ENCODE results near the gene TCAIM. TPM values are rescaled to one million over a fixed set of nuclear protein-coding genes. Genes with fewer than 3 reads are reported as not detected.
"Not testable (repeated sequence)": the region's sequence is repeated elsewhere in the genome, so short reads cannot be mapped to it uniquely, and the experiment has no call there.

TCAIM gene
- total RNA-seq, 1 donor from 2014 or later = 43.4 TPM

- no peak for DNase-seq
These were observed 4.9 kb downstream of the TCAIM start for GRCh38 chr3:44343421-44343820.

- DNase-seq = not testable (repeated sequence)
These were observed 8.0 kb downstream of the TCAIM start for GRCh38 chr3:44346590-44346989.

DNA sequence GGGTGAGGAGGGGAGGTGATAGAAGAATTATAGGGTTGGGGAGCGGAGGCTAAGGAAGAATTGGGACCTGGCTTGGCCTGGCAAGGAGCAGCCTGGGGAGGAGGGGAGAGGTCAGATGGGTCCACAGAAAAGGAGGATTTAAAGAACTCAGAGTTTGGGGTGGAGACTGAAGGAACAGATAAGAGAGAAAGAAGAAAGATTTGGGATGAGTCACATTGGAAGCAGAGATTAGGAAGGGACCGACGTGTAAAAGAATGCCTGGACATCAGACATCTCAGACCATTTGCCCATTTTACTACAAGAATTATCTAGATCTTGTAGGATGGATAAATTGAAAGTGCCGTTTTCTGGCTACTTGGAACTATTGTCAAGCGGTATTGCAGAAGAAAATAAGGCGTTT, 10.4 kb downstream of the TCAIM start:
- no peak for DNase-seq

DNA sequence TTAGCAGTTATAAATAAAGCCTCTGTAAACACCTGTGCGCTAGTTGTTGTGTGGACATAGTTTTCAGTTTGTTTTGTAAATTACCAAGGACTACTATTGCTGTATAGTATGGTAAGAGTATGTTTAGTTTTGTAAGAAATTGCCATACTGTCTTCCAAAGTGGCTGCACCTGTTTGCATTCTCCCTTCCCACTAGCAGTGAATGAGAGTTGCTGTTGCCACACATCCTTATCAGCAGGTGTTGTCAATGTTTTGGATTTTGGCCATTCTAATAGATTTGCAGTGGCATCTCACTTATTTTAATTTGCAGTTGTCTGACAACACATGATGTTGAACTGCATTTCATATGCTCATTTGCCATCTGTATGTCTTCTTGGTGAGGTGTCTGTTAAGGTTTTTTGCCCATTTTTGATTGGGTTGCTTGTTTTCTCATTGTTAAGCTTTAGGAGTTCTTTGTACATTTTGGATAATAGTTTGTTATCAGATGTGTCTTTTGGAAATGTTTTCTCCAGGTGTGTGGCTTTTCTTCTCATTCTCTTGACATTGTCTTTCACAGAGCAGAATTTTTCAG, 14.9 kb downstream of the TCAIM start:
- no peak for DNase-seq

- peak; percentile 75 for DNase-seq
These were observed 16.9 kb downstream of the TCAIM start for GRCh38 chr3:44355362-44356033.

GRCh38 chr3:44359146-44359751, 20.7 kb downstream of the TCAIM start:
- DNase-seq = no peak

DNA sequence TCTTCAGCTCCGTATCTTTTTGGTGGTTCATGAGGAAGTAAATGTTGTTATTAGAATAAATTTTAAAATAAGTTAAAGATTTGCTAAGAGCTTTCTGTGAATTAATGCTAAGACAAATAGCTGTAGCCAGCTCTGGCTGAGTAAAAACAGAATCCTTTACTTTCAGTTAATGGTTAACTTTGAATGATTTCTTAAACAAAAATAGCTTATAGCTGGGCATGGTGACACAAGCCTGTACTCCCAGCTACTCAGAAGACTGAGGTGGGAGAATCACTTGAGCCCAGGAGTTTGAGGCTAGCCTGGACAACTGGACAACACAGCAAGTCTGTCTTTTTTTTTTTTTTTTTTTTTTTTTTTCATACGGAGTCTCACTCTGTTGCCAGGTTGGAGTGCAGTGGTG, 25.0 kb downstream of the TCAIM start:
- no peak for DNase-seq

GRCh38 chr3:44365952-44366351, 27.4 kb downstream of the TCAIM start:
- no peak for DNase-seq

DNA sequence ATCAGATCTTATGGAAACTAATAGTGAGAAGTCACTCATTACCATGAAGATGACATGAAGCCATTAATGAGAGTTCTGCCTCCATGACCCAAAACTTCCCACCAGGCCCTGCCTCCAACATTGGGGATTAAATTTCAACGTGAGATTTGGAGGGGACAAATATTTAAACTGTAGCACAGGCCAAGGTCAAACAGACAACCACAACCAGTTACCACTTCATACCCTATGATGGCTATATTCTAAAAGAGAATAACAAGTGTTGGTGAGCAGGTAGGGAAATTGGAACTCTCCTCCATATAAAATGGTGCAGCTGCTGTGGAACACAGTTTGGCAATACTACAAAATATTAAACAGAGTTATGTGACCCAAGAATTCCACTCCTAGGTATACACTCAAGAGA, 36.9 kb downstream of the TCAIM start:
- no peak for DNase-seq

- DNase-seq = no peak
These were observed 48.8 kb downstream of the TCAIM start for GRCh38 chr3:44387404-44387803.

DNA sequence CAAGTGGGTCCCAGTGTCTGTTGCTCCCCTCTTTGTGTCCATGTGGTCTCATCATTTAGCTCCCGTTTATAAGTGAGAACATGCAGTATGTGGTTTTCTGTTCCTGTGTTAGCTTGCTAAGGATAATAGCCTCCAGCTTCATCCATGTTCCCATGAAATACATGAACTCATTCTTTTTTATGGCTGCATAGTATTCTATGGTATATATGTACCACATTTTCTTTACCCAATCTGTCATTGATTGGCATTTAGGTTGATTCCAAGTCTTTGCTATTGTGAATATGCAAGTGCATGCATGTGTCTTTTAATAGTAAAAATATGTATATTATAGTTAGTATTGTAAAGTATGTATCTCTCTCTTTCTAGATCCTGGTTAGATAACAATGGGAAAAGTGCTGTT, 53.9 kb downstream of the TCAIM start:
- no peak for DNase-seq

GRCh38 chr3:44395714-44396113, 57.1 kb downstream of the TCAIM start:
- DNase-seq = no peak

GRCh38 chr3:44396200-44397171, 57.9 kb downstream of the TCAIM start:
- no peak for DNase-seq

DNA sequence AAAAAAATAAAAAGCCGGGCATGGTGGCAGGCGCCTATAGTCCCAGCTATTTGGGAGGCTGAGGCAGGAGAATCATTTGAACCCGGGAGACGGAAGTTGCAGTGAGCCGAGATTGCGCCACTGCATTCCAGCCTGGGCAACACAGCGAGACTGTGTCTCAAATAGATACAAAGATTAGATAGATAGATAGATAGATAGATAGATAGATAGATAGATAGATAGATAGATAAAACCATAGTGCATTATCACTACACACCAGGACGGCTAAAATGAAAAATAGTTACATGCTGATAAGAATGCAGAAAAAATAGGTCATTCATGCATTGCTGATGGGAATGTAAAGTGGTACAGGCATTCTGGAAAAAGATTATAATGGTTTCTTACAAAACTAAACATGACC, 59.7 kb downstream of the TCAIM start:
- DNase-seq = not testable (repeated sequence)

GRCh38 chr3:44398853-44399252, 60.3 kb downstream of the TCAIM start:
- DNase-seq = no peak

GRCh38 chr3:44400771-44401170, 62.2 kb downstream of the TCAIM start:
- no peak for DNase-seq

DNA sequence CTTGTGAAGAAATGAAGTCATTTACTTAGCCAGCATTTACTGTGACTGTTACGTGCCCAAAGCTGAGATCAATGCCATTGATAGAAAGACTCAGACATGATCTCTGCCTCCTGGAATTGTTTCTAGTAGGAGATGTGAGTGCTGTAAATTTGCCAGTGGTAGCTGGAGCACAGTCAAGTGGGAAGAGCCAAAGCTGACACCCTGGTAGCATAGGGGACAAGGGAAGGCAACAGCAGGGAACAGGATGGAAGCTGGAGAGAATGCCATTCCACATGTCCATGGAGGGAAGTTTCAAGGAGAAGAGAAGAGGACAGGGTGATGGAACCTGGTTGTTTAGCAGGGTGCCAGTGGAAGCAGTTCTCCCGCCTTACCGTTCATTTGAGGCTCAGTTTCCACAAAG, 64.0 kb downstream of the TCAIM start:
- DNase-seq = no peak

DNA sequence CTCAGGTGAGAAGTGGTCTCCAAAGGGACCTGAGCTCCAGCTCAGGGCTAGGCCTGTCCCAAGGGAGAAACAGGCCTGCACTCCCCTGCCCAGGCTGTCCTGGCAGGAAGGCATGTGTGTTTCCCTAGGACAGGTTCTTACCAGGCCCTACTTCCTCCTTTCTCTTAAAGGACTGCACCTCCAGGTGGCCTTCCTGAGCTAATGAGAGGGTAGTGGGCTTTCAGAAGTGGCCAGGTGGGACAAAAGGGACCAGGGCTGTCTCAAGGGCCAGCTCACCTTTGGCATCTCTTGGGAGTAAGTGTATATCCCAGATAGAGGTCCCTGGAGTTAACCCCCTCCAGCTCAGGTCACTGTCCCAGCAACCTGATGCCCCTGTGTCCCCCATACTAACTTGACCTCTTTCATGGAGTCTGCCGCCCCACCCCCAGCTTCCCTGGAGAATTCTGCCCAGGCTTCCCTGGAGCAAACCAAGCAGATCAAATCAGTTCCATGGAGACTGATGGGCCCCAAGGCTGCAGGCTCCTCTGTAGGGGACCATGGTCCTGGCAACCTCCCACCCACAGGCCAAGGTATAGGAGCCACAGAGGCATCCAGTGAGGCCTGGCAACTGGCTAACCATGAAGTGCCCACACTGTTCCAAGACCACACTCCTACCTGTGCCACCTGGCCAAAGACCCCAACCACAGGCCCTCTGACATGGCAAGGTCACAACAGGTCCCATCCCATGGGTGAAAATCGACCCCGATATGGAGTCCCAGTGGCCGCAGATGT, 71.3 kb downstream of the TCAIM start:
- no peak for DNase-seq

GRCh38 chr3:44411031-44411645, 72.6 kb downstream of the TCAIM start:
- DNase-seq = no peak

GRCh38 chr3:44412365-44412764, 73.8 kb downstream of the TCAIM start:
- no peak for DNase-seq

DNA sequence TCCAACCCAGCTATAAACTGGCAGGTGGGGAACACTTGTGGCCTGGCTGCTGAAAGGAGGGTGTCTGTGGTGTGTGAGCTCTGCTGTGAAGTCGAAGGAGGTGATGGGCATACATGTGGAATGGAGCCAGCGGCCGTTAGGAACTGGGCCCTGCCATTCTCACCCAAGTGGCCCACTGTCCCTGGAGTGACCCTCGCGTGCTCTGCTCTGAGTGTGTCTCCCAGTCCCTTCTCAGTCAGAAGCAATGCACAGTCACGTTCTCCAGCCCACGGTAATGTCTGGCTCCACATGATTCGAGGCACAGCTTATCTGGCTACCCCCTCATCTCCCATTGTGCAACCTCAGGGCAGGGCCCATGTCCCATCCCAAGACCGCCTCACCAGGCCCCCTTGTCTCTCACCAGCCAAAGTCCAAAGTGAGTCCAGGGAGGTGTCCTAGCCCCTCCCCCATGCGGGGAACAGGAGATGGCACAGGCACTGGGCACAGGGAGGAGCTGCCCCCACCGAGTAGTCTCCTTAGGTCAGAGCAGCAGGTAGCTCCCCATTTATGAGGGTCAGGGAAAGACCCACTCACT, 76.0 kb downstream of the TCAIM start:
- DNase-seq = no peak
